Neuronal stem cell (in vitro differentiated cells): ENCODE data around the gene DMD.
A peak's percentile ranks its signal among the peaks of the same experiment; 100 is the strongest.

Experiments used
- DNase-seq: peaks from one replicate; pipeline ENCODE4 v3.0.0-alpha.2; 2013; ENCODE audit warnings: low spot score
- H2AFZ ChIP-seq: one replicate; pipeline ENCODE4 v1.6.1; 2013; ENCODE audit warnings: mild to moderate bottlenecking, low read length, inconsistent platforms
- H2AK5ac ChIP-seq: 2 replicates; pipeline ENCODE4 v1.6.1; 2013; ENCODE audit warnings: low read depth, mild to moderate bottlenecking, inconsistent platforms, low read length, moderate library complexity, mixed read lengths
- H2BK120ac ChIP-seq: 2 replicates; pipeline ENCODE4 v1.6.1; 2013; ENCODE audit warnings: low read depth, mild to moderate bottlenecking, inconsistent platforms, low read length, moderate library complexity, mixed read lengths
- H2BK12ac ChIP-seq: one replicate; pipeline ENCODE4 v1.6.1; 2013; ENCODE audit warnings: low read length, inconsistent platforms
- H2BK15ac ChIP-seq: 2 replicates; pipeline ENCODE4 v1.6.1; 2013; ENCODE audit warnings: mild to moderate bottlenecking, low read length, inconsistent platforms, mixed read lengths
- H2BK5ac ChIP-seq: one replicate; pipeline ENCODE4 v1.6.1; 2013; ENCODE audit warnings: inconsistent platforms, mild to moderate bottlenecking, low read length, moderate library complexity
- H3K14ac ChIP-seq: one replicate; pipeline ENCODE4 v1.6.1; 2013; ENCODE audit warnings: low read length, inconsistent platforms
- H3K18ac ChIP-seq: 2 replicates; pipeline ENCODE4 v1.6.1; 2013; ENCODE audit warnings: low read length, inconsistent platforms
- H3K23ac ChIP-seq: 2 replicates; pipeline ENCODE4 v1.6.1; 2013; ENCODE audit warnings: low read depth, mild to moderate bottlenecking, mixed read lengths, low read length, inconsistent platforms; ENCODE audit not compliant: poor library complexity
- H3K27ac ChIP-seq: replicated peaks from 3 replicates; pipeline ENCODE4 v1.5.1; 2013; ENCODE audit warnings: low read length, inconsistent platforms
- H3K27me3 ChIP-seq, 3 experiments: 2 replicates each; pipeline ENCODE4 v1.6.1; 2013; ENCODE audit warnings: low read length in 3 of 3, mild to moderate bottlenecking in 2 of 3, inconsistent platforms in 1 of 3, low read depth in 1 of 3, mixed read lengths in 1 of 3, moderate library complexity in 1 of 3; ENCODE audit not compliant: control insufficient read depth in 3 of 3, insufficient read depth in 3 of 3
- H3K36me3 ChIP-seq, 2 donors: replicated peaks in 1 of 2; 2 replicates each; pipeline ENCODE4 v1.6.1; 2013; ENCODE audit warnings: low read length in 2 of 2; ENCODE audit not compliant: control insufficient read depth in 2 of 2, insufficient read depth in 2 of 2
- H3K4ac ChIP-seq: 2 replicates; pipeline ENCODE4 v1.6.1; 2013; ENCODE audit warnings: inconsistent platforms, mild to moderate bottlenecking, low read length, moderate library complexity
- H3K4me1 ChIP-seq, 2 donors: 1 replicate in 1 of 2; 2 replicates in 1 of 2; pipeline ENCODE4 v1.6.1; 2013; ENCODE audit warnings: low read length in 2 of 2, low read depth in 1 of 2; ENCODE audit not compliant: control insufficient read depth in 2 of 2, insufficient read depth in 1 of 2
- H3K4me2 ChIP-seq: one replicate; pipeline ENCODE4 v1.6.1; 2013; ENCODE audit warnings: mild to moderate bottlenecking, low read length, inconsistent platforms; ENCODE audit not compliant: insufficient read depth, poor library complexity, severe bottlenecking
- H3K4me3 ChIP-seq, 2 donors: 2 replicates each; pipeline ENCODE4 v1.5.1; 2013; ENCODE audit warnings: low read length in 2 of 2, mild to moderate bottlenecking in 2 of 2, inconsistent platforms in 1 of 2, moderate library complexity in 1 of 2
- H3K79me1 ChIP-seq: one replicate; pipeline ENCODE4 v1.6.1; 2013; ENCODE audit warnings: low read depth, mild to moderate bottlenecking, inconsistent platforms, low read length, moderate library complexity
- H3K9ac ChIP-seq: one replicate; pipeline ENCODE4 v1.6.1; 2013; ENCODE audit warnings: mild to moderate bottlenecking, low read depth, low read length, inconsistent platforms; ENCODE audit not compliant: poor library complexity
- H3K9me3 ChIP-seq, 2 donors: replicated peaks in 1 of 2; 2 replicates each; pipeline versions ENCODE3 to v1.6.1; 2013; ENCODE audit warnings: low read length in 2 of 2, mild to moderate bottlenecking in 2 of 2, inconsistent platforms in 1 of 2, low read depth in 1 of 2, mixed read lengths in 1 of 2, moderate library complexity in 1 of 2; ENCODE audit not compliant: control insufficient read depth in 2 of 2, insufficient read depth in 1 of 2
- H4K8ac ChIP-seq: one replicate; pipeline ENCODE4 v1.6.1; 2013; ENCODE audit warnings: low read depth, mild to moderate bottlenecking, inconsistent platforms, low read length, moderate library complexity
- H4K91ac ChIP-seq: one replicate; pipeline ENCODE4 v1.6.1; 2013; ENCODE audit warnings: low read length, low read depth, mild to moderate bottlenecking, inconsistent platforms; ENCODE audit not compliant: poor library complexity
- WGBS, 2 donors: extraction: QIAGEN DNeasy Blood & Tissue Kit; methylation state at CpG; one replicate each; pipeline ENCODE4 v1.1.7; 2013; ENCODE audit warnings: missing lambda C conversion rate in 2 of 2, mixed read lengths in 1 of 2; ENCODE audit not compliant: insufficient read length in 2 of 2, insufficient replicate concordance in 1 of 2; ENCODE audit errors: extremely low coverage in 2 of 2; 5-methylcytosine and 5-hydroxymethylcytosine counted together

DMD gene

DNA sequence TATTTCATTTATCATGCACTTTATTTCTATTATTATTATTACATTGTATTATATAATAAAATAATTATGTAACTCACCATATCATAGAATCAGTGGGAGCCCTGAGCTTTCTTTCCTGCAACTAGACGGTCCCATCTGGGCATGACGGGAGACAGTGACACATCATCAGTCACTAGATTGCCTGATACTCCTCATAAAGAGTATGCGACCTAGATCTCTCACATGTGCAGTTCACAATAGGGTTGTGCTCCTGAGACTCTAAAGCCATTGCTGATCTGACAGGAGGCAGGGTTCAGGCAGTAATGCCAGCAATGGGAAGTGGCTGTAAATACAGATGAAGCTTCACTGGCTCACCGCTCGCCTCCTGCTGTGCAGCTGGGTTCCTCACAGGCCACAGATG lies 62.3 kb downstream of the DMD start:
- no CpG with 5 or more reads among the region's 5 CpGs for WGBS, 2 donors
- no peaks in the 10 kb centered on the region for H3K4me1 ChIP-seq
- H3K14ac ChIP-seq, result no peak overlapping the region
- no peaks in the 10 kb centered on the region for H3K36me3 ChIP-seq
- no peak overlapping the region for H3K18ac ChIP-seq
- H4K91ac ChIP-seq, result no peak overlapping the region
- no peak overlapping the region for H3K4ac ChIP-seq
- H3K23ac ChIP-seq, result no peak overlapping the region
- H3K9me3 ChIP-seq, result no peaks in the 10 kb centered on the region
- no peak overlapping the region for H2AFZ ChIP-seq
- H4K8ac ChIP-seq, result no peak overlapping the region
- no peaks in the 10 kb centered on the region for H3K79me1 ChIP-seq
- H2BK12ac ChIP-seq, result no peak overlapping the region
- H2BK5ac ChIP-seq, result no peak overlapping the region
- H3K4me3 ChIP-seq, result no peak overlapping the region
- no peak overlapping the region for H3K4me2 ChIP-seq
- DNase-seq, result no peak
- H3K27me3 ChIP-seq, result no peaks in the 10 kb centered on the region
- H2BK120ac ChIP-seq, result no peak overlapping the region
- H2BK15ac ChIP-seq, result no peak overlapping the region
- H3K9ac ChIP-seq, result no peak overlapping the region
- H3K27ac ChIP-seq, result no peak overlapping the region
- no peak overlapping the region for H2AK5ac ChIP-seq

DNA sequence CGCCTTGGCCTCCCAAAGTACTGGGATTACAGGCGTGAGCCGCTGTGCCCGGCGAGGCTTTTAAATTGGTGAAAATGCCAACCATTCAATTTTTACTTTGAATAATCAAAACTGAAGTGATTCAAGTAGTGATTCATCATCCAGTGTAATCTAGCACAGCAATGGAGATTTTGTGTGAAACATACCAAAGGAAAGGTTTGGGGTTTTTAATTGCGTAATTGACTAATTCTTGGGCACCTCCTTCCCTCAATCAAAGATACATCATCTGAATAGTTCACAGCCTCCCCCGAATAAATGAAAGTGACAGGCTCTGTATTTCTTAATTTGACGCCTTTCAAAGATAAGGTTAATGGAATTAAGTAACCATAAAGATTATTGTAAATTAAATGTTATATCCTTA lies 69.0 kb downstream of the DMD start:
- Histone ChIP-seq H3K18ac (no peak overlapping the region), H3K4me3 (no peak overlapping the region), H3K27ac (no peak overlapping the region), H2BK120ac (no peak overlapping the region), H4K8ac (no peak overlapping the region), H2AFZ (no peak overlapping the region), H4K91ac (no peak overlapping the region), H3K27me3 (no peaks in the 10 kb centered on the region), H2BK15ac (no peak overlapping the region), H2BK5ac (no peak overlapping the region), H2BK12ac (no peak overlapping the region), H3K9ac (no peak overlapping the region), H3K4ac (no peak overlapping the region), H3K4me1 (no peaks in the 10 kb centered on the region), H3K14ac (no peak overlapping the region), H2AK5ac (no peak overlapping the region), H3K23ac (no peak overlapping the region), H3K79me1 (no peaks in the 10 kb centered on the region), H3K9me3 (no peaks in the 10 kb centered on the region), H3K36me3 (no peaks in the 10 kb centered on the region), H3K4me2 (no peak overlapping the region)
- no CpG with 5 or more reads among the region's 8 CpGs for WGBS, 2 donors
- DNase-seq, result no peak

DNA sequence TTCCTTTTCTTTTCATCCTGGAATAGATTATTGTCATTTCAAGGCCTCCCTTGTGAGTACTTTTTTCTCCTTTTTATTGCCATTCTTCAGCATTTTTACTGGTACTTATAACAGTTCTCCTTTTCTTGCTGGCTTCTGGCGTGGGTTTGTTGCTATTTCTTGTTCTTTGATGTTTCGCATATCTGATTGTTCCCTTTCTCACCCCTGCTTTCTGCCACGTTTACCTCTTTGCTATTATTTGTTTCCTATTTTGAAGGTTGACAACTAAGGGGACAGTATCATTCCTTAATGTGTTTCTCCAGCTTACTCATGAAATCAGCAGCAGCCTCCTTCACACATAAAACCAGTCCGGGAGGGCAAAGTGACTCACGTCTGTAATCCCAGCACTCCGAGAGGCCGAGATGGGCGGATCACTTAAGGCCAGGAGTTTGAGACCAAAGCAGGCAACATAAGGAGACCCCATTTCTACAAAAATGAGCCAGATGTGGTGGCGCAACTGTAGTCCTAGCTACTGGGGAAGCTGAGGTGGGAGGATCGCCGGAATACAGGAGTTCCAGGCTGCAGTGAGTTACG lies 72.6 kb downstream of the DMD start:
- H2AK5ac ChIP-seq, result no peak overlapping the region
- H2AFZ ChIP-seq, result peak overlapping the region; percentile 40
- H3K4ac ChIP-seq, result no peak overlapping the region
- H3K14ac ChIP-seq, result no peak overlapping the region
- H2BK120ac ChIP-seq, result no peak overlapping the region
- H3K36me3 ChIP-seq, result no peaks in the 10 kb centered on the region
- no peak overlapping the region for H3K4me2 ChIP-seq
- H3K27ac ChIP-seq, result no peak overlapping the region
- no peak overlapping the region for H4K91ac ChIP-seq
- no peak overlapping the region for H3K23ac ChIP-seq
- H3K79me1 ChIP-seq, result no peaks in the 10 kb centered on the region
- no peaks in the 10 kb centered on the region for H3K27me3 ChIP-seq
- no peak for DNase-seq
- H3K4me3 ChIP-seq, result no peak overlapping the region
- no peaks in the 10 kb centered on the region for H3K4me1 ChIP-seq
- no peak overlapping the region for H4K8ac ChIP-seq
- H2BK12ac ChIP-seq, result no peak overlapping the region
- no peak overlapping the region for H3K9ac ChIP-seq
- H3K18ac ChIP-seq, result no peak overlapping the region
- no peak overlapping the region for H2BK5ac ChIP-seq
- WGBS, 2 donors, result no CpG with 5 or more reads among the region's 12 CpGs
- H2BK15ac ChIP-seq, result no peak overlapping the region
- no peaks in the 10 kb centered on the region for H3K9me3 ChIP-seq

GRCh38 chrX:33134164-33134563 lies 77.2 kb downstream of the DMD start:
- Histone ChIP-seq H3K9ac (no peak overlapping the region), H2BK15ac (no peak overlapping the region), H2AK5ac (no peak overlapping the region), H2BK120ac (no peak overlapping the region), H3K4me1 (no peaks in the 10 kb centered on the region), H3K4ac (no peak overlapping the region), H2BK5ac (no peak overlapping the region), H3K27ac (no peak overlapping the region), H3K79me1 (no peaks in the 10 kb centered on the region), H4K8ac (no peak overlapping the region), H3K18ac (no peak overlapping the region), H3K36me3 (no peaks in the 10 kb centered on the region), H3K9me3 (no peaks in the 10 kb centered on the region), H3K27me3 (no peaks in the 10 kb centered on the region), H3K14ac (no peak overlapping the region), H2BK12ac (no peak overlapping the region), H3K4me2 (no peak overlapping the region), H2AFZ (no peak overlapping the region), H3K4me3 (no peak overlapping the region), H3K23ac (no peak overlapping the region), H4K91ac (no peak overlapping the region)
- DNase-seq, result no peak
- no CpG with 5 or more reads among the region's 4 CpGs for WGBS, 2 donors
